H54 (cell line): ENCODE measurements around the gene FAM174C.
A peak's percentile ranks its signal among the peaks of the same experiment; 100 is the strongest.
"Not testable (repeated sequence)": the region's sequence is repeated elsewhere in the genome, so short reads cannot be mapped to it uniquely, and the experiment has no call there.

Source experiments
- DNase-seq: peaks from one replicate; pipeline ENCODE4 v3.0.0; 2011; ENCODE audit warnings: low spot score, mixed read lengths; ENCODE audit not compliant: insufficient read length
- FAIRE-seq: peaks from 3 replicates; lab custom pipeline; 2011; peaks lifted over from hg19 to GRCh38; lab: Jason Lieb, UNC
- POLR2A ChIP-seq: IDR thresholded peaks from 2 replicates; pipeline ENCODE4 v1.6.1; 2011; ENCODE audit warnings: low read depth, mild to moderate bottlenecking, low read length

FAM174C gene

DNA sequence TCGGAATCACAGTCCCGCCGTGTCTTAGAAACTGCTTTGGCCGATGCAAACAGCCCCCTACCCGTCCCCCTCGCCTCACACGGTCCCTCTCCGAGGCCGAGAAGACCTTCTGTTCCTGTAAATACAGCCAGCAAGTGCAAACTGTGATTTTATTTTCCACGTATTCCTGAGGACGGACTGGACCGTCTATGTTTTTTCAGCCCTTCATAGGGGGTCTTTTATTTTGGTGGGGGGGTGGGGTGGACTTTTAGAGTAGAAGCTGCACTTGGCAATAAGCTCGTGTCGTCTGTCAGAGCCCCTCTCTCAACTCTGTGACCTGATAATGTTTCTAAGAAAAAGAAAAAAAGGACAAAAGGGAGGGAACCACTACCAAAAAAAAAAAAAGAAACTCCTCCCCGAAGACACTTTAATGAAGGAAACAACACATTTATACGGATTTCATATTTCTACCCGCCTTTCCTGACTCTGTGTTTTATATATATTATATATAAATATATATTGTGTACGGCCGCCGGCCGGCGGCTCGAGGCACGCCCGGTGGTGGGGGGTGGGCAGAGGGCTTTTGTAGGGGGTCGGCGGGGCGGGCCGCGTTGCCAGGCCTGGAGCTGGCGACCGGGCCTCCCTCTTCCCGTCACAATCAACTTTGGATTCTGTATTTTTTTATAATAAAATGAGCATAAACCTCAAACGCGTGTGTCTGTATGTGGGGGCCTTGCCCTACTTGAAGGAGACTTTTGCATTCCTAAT, 25.6 kb downstream of the FAM174C start:
- FAIRE-seq = no peak
- no peak for TF ChIP-seq POLR2A
- no peak for DNase-seq

DNA sequence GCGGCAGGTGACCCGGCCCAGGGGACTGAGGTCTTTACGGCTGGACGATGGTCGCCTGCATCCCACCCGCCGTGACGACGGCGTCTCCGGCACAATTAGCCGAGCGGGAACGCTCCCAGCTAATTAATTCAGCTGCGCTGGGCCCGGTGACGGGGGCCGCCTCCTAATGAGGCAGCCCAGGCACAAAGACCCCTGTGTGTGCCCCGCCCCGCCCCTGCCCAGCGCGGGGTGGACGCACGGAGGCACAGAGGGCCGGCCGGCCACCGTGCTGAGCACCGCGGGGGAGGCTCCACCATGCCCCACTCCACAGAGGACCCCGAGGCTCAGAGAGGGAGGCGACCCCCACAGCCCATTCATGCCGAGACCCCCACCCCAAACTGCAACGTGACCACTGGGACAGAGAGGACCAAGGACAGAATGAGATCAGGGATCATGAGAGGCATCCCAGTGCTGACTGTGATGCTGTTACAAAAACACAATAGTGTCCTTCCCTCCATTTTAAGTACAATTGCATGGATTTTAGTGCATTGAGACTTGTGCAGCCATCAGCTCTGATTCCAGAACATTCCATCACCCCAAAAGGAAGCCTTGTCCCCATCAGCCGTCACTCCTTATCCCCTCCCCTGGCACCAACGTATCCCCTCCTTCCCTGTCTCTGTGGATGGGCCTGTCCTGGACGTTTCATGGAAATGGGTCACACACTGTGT, 27.4 kb downstream of the FAM174C start:
- no peak for TF ChIP-seq POLR2A
- FAIRE-seq (no peak), DNase-seq (no peak)

DNA sequence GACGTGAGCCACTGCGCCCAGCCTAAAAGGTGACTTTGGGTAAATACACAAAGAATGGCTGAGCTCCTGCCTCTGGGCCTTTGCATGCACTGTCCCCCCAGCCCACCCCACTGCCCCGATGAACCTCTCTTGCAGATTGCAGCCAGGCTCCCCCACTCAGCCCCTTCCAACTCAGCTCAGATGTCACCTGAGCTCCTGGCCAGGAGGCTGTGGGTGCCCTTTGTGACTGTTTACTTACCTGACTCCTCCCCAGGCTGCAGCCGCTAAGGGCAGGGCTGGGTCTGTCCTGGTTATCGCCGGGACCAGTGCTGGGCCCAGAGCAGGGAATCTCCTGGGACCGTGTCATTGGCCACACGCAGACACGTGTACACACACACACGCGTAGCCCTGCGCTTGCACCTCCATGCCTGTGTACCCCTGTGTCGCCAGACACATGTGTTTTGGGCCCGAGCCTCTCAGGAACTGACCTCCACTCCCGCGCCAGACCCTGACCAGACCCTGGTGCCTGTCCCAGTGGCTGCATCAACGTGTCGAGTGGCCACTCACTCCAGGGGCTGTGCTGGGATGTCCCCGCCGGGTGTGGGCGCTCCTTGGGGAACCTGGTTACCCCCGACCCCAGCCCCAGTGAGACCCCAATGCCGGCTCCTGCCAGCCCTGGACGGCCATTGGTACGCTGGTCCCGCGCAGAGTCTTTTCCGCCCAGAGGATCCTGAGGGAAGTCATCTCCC, 29.0 kb downstream of the FAM174C start:
- TF ChIP-seq POLR2A = no peak
- DNase-seq (no peak), FAIRE-seq (no peak)

DNA sequence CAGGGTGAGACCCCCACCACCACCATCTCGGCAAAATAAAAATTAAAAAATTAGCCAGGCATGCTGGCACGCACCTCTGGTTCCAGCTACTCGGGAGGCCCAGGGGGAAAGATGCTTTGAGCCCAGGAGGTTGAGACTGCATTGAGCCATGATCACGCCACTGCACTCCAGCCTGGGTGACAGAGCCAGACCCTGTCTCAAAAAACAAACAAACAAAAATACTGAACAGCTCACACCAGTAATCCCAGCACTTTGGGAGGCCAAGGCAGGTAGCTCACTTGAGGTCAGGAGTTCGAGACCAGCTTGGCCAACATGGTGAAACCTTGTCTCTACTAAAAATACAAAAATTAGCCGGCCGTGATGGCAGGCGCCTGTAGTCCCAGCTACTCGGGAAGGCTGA, 30.0 kb downstream of the FAM174C start:
- not testable (repeated sequence) for DNase-seq, FAIRE-seq

DNA sequence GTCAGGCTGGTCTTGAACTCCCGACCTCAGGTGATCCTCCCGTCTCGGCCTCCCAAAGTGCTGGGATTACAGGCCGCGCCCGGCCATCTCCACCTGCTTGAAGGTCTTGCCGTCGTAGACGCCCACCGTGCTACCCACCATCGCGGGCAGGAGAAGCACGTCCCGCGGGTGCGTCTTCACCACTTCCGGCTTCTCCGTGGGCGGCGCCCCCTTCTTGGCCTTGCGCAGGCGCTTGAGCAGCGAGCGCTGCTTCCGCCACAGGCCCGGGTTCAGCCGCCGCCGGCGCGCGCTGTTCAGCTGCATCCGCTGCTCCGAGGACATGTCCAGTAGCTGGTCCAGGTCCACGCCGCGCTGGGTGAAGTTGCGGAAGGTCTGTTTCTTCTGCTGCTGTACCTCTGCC, 32.0 kb downstream of the FAM174C start:
- FAIRE-seq (no peak), DNase-seq (no peak)
- TF ChIP-seq POLR2A = no peak

DNA sequence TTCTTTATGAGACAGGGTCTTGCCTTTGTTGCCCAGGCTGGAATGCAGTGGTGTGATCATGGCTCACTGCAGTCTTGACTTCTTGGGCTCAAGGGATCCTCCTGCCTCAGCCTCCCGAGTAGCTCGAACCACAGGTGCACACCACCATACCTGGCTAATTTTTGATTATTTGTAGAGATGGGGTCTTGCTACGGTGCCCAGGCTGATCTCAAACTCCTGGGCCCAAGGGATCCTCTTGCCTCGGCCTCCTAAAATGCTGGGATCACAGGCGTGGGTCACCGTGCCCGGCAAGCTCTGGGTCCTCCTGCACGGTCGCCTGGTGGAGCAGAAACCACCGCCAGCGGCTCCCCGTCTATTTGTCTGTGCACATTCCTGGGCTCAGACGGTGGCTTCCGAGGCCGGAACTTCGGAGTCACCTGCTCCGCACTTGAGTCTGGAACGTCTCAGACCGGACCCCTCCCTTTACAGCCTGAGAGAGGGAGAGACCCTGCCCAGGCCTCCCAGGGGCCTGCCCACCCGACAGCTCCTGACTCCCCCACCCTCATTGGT, 32.5 kb downstream of the FAM174C start:
- FAIRE-seq (no peak), DNase-seq (no peak)
- TF ChIP-seq POLR2A = no peak

DNA sequence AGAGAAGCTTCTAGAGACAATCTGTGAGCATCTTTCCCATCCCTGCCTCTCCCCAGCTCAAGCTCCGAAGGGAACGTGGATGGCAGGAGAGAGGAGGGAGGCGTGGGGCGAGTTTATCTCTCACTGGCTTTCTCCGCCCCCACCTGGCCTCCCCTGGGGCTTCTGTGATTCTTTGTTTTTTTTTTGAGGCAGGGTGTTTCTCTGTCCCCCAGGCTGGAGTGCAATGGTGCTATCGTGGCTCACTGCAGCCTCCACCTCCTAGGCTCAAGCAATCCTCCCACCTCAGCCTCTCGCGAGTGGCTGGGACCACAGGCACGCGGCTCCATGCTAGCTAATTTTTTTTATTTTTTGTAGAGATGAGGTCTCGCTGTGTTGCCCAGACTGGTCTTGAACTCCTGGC, 33.4 kb downstream of the FAM174C start:
- no peak for FAIRE-seq
- no peak for TF ChIP-seq POLR2A
- DNase-seq = no peak

DNA sequence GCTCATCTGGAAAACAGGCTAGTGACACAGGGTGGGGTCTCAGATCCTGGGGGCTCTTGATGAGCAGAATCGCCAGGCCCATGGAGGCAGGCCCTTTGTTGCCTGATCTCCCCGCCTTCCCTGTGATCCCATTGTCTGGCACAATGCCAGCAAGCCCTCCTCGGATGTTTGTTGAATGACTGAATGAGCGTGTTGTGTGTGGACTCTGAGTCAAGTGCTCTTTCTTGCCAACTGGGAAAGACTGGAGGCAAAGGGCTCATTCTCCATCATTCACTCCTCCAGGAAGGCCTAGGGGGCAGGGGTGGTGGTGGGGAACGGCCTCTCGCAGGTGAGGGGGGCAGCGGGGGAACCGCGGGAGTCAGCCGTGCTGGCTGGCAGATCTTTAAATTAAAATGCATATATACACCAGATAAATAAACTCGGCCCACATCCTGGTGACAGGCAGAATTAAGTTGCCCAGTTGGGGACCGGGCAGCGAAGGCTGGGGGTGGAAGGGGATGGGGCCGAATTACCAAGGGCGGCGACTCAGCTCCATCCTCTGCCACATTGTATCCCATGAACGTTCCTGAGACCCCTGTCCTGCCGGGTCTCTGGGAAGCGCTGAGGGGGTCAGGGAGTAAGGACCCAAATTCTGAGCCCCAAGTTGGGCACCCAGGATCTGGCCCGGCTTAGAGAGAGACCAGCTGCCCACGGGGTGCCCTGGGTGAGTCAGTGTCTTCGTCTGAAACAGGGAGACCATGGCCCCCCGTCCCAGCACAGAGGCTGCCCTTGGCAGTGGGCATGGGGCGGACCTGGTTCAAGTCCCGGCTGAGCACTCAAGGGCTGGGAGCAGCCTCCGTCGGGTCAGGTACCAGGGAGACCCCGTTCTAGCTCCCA, 34.9 kb downstream of the FAM174C start:
- DNase-seq (no peak), FAIRE-seq (no peak)
- no peak for TF ChIP-seq POLR2A

DNA sequence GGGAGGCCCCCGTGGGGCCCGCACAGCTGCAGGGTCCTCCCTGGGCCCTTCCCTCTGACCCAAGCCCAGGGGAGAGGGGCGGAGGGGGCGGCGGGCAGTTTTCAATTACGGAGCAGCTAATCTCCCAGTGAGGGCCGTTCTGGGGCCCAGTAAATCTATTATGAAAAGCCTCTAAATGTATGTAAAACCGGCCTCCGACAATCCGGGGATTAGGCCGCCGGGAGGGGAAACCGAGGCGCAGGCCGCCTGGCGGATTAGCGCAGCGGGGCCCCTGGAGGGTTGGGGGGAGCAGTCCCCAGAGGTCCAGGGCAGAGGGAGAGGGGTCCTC, 35.5 kb downstream of the FAM174C start:
- DNase-seq = no peak
- FAIRE-seq = no peak
- no peak for TF ChIP-seq POLR2A

DNA sequence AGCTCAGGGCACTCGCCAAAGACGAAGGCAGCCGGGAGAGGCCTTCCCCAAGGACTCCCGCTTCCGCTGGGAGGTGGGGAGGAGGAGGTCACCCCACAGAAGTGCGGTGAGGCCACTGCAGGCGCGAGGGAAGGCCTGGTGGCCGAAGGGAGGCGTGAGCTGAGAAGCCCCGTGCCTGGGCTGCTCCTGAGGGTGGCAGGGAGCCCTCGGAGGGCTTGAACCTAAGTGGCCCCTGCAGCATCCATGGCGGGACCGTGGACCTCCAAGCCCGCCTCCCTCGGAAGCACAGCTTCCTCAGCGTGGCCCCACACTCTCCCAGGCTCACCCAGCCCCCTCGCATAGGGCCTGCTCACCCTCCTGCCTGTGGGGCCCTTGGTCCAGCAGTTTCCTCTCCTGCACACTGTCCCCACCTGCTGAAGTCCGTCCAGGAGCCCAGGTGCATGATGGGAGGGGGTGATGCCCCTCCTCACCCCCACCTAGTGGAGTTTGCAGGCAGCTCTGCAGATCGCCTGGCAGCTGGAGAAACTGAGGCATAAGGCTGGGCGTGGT, 36.3 kb downstream of the FAM174C start:
- FAIRE-seq (no peak), DNase-seq (peak; percentile 71)
- TF ChIP-seq POLR2A = no peak

DNA sequence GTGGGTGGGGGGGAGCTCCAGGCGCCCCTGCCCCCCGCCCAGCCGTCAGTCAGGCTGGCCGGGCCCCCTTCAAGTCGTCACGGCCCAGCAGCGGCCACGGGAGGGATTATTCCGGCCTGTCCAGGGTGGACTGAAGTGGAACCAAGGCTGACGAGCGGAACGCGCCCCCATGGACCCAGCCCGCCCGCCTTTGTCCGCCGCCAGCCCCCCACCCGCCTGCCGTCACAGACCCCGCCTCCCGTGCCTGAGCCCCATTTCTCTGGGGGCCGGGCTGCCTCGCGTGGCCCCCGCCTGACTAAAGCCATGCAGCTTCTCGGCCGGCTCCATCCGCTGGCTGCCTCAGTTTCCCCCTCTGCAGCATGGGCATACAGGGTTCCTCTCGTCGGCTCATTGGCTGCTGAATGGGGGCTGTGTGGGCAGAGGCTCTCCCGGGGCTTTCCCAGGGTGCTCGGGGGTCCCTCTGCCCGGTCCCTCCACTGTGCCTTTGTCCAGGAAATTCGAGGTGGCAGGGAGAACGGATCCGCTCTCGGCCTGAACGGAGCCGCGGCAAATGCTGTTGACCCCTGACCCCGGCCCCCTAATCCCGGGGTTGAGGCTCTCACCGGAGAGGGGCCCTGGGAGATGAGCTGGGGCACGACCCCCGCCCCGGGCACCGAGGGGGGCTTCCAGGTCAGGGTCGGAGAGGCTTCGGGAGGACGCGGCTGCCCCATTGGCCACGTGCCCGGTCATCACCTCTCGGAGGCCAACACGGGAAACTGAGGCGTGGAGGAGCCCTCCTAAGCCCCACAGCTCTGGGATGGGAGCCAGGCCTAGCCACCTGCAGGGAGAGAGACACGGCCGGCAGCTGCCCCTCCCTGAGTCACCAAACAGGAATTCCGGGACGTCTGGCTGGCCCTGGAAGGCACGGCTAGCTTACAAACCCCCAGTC, 37.7 kb downstream of the FAM174C start:
- no peak for FAIRE-seq
- DNase-seq = peak; percentile 99
- no peak for TF ChIP-seq POLR2A

DNA sequence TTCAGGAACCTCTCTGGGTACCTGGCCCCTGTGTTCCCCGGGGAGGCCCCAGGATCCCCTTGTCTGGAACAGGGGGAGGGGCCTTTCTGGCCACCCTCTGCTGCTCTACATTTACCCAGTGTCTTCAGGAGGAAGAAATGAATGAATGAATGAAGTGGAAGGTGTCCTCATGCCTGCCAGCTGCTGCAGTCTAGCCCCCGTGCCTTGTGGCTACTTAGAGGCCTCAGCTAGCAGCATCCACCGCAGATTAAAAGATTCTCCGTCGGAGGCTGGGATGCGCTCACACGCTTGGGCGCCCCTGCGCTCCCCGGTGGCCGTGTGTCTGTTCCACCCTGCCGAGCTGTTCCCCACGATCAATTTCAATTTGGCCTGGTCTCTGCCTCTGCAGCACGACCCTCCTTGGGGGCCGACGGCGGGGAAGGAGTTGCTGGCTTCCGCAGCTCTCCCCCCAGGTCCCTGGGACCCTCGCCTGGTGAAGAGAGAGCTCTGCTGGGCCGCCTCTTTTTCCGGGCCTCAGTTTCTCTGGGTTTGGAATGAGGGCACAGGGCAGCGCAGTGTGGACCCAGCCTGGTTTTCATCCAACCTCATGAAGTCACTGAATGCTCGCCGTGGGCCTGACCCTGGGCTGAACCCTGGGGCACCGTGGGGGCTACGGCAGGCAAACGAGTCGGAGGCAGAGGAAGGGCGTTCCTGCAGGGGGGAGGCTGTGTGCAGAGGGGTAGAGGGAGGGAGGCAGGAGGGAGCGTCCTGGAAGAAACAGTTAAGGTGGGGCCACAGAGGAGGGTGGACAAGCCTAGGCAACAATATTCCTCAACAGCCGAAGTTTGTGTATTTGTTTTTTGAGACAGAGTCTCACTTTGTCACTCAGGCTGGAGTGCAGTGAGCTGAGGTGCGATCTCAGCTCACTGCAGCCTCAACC, 38.6 kb downstream of the FAM174C start:
- TF ChIP-seq POLR2A = no peak
- FAIRE-seq (no peak), DNase-seq (no peak)
